ENCODE results near the gene GTF2A1. TPM values are rescaled to one million over a fixed set of nuclear protein-coding genes. Genes with fewer than 3 reads are reported as not detected.

GTF2A1 gene
- total RNA-seq, 2 donors from 2014 or later = 21.2 to 54.9 TPM

GRCh38 chr14:81161088-81161487 is 59.7 kb downstream of the GTF2A1 start:
- TF ChIP-seq POLR2A (IDR thresholded peaks at IDR 0.05) = no peak
- no peaks in the 10 kb centered on the region for H3K9me3 ChIP-seq
- intact Hi-C loops (cut with DNase I) = no loop called here
- DNase-seq (ENCODE audit: low spot score) = no peak
- 86% methylated on average over 7 of the region's 7 CpGs for WGBS
- no peaks in the 10 kb centered on the region for H3K4me1 ChIP-seq (replicated peaks)
- no peak overlapping the region for H3K27ac ChIP-seq
- H3K36me3 ChIP-seq = no peaks in the 10 kb centered on the region
- H3K27me3 ChIP-seq (replicated peaks; ENCODE audit: insufficient read depth) = no peaks in the 10 kb centered on the region
- H3K4me3 ChIP-seq = no peak overlapping the region

- Histone ChIP-seq H3K4me1 (replicated peaks) (no peaks in the 10 kb centered on the region), H3K4me3 (no peak overlapping the region), H3K9me3 (no peaks in the 10 kb centered on the region), H3K27me3 (replicated peaks; ENCODE audit: insufficient read depth) (no peaks in the 10 kb centered on the region), H3K36me3 (no peaks in the 10 kb centered on the region), H3K27ac (no peak overlapping the region)
- 78% methylated on average over 1 of the region's 1 CpG for WGBS
- no peak for DNase-seq (ENCODE audit: low spot score)
- intact Hi-C loops (cut with DNase I) = no loop called here
- TF ChIP-seq POLR2A (IDR thresholded peaks at IDR 0.05) (no peak), POLR2AphosphoS5 (IDR thresholded peaks at IDR 0.05) (no peak), CTCF (IDR thresholded peaks at IDR 0.05) (no peak)
Observed at GRCh38 chr14:81157431-81157830, 63.3 kb downstream of the GTF2A1 start.

GRCh38 chr14:81153187-81153586 is 67.6 kb downstream of the GTF2A1 start:
- Histone ChIP-seq H3K27me3 (replicated peaks; ENCODE audit: insufficient read depth) (no peaks in the 10 kb centered on the region), H3K27ac (no peak overlapping the region), H3K4me1 (replicated peaks) (no peaks in the 10 kb centered on the region), H3K36me3 (no peaks in the 10 kb centered on the region), H3K4me3 (no peak overlapping the region), H3K9me3 (no peaks in the 10 kb centered on the region)
- no peak for DNase-seq (ENCODE audit: low spot score)
- intact Hi-C loops (cut with DNase I) = no loop called here
- no peak for TF ChIP-seq POLR2AphosphoS5 (IDR thresholded peaks at IDR 0.05)
- no peak for TF ChIP-seq CTCF (IDR thresholded peaks at IDR 0.05)
- TF ChIP-seq POLR2A (IDR thresholded peaks at IDR 0.05) = no peak
- 77% methylated on average over 1 of the region's 1 CpG for WGBS

- no peaks in the 10 kb centered on the region for H3K27me3 ChIP-seq (replicated peaks; ENCODE audit: insufficient read depth)
- H3K36me3 ChIP-seq = no peaks in the 10 kb centered on the region
- no peak overlapping the region for H3K4me3 ChIP-seq
- H3K9me3 ChIP-seq = no peaks in the 10 kb centered on the region
- no peak for TF ChIP-seq POLR2A (IDR thresholded peaks at IDR 0.05)
- no peak for TF ChIP-seq POLR2AphosphoS5 (IDR thresholded peaks at IDR 0.05)
- no peak for TF ChIP-seq CTCF (IDR thresholded peaks at IDR 0.05)
- WGBS = 77% methylated on average over 4 of the region's 4 CpGs
- H3K27ac ChIP-seq = no peak overlapping the region
- intact Hi-C loops (cut with DNase I) = no loop called here
- H3K4me1 ChIP-seq (replicated peaks) = no peaks in the 10 kb centered on the region
- DNase-seq (ENCODE audit: low spot score) = no peak
Observed at GRCh38 chr14:81148635-81149034, 72.1 kb downstream of the GTF2A1 start.

- Histone ChIP-seq H3K9me3 (no peaks in the 10 kb centered on the region), H3K4me3 (no peak overlapping the region), H3K36me3 (no peaks in the 10 kb centered on the region), H3K27ac (no peak overlapping the region), H3K27me3 (replicated peaks; ENCODE audit: insufficient read depth) (no peaks in the 10 kb centered on the region), H3K4me1 (replicated peaks) (no peaks in the 10 kb centered on the region)
- DNase-seq (ENCODE audit: low spot score) = no peak
- TF ChIP-seq POLR2A (IDR thresholded peaks at IDR 0.05) (no peak), CTCF (IDR thresholded peaks at IDR 0.05) (no peak)
- intact Hi-C loops (cut with DNase I) = no loop called here
- WGBS = 44% methylated on average over 2 of the region's 2 CpGs
Observed at GRCh38 chr14:81147140-81147897, 73.4 kb downstream of the GTF2A1 start.

Data from prostate gland (tissue), 2 donors.